T-helper 22 cell (primary cell): Measurements from ENCODE around the gene PAXX.
"Not testable (repeated sequence)": the region's sequence is repeated elsewhere in the genome, so short reads cannot be mapped to it uniquely, and the experiment has no call there.

ENCODE experiments used
- DNase-seq: peaks from one replicate; pipeline ENCODE4 v3.0.0-alpha.2; 2020; ENCODE audit warnings: low read depth

Gene PAXX

GRCh38 chr9:137032858-137033257 is 40.6 kb downstream of the PAXX start:
- no peak for DNase-seq

GRCh38 chr9:137033481-137033880 is 41.3 kb downstream of the PAXX start:
- not testable (repeated sequence) for DNase-seq

GRCh38 chr9:137034039-137034708 is 42.0 kb downstream of the PAXX start:
- no peak for DNase-seq

- DNase-seq = peak; percentile 73
Observed at GRCh38 chr9:137034709-137035506, 42.7 kb downstream of the PAXX start.

- no peak for DNase-seq
Observed at GRCh38 chr9:137035507-137035834, 43.2 kb downstream of the PAXX start.

- DNase-seq = no peak
Observed at GRCh38 chr9:137035937-137036336, 43.7 kb downstream of the PAXX start.

GRCh38 chr9:137037035-137037434 is 44.8 kb downstream of the PAXX start:
- no peak for DNase-seq

- no peak for DNase-seq
Observed at GRCh38 chr9:137037483-137037882, 45.3 kb downstream of the PAXX start.

GRCh38 chr9:137038916-137039315 is 46.7 kb downstream of the PAXX start:
- DNase-seq = no peak

- DNase-seq = no peak
Observed at GRCh38 chr9:137039611-137040366, 47.6 kb downstream of the PAXX start.

GRCh38 chr9:137040568-137040967 is 48.3 kb downstream of the PAXX start:
- no peak for DNase-seq

- DNase-seq = no peak
Observed at GRCh38 chr9:137041124-137041523, 48.9 kb downstream of the PAXX start.

- DNase-seq = no peak
Observed at GRCh38 chr9:137042751-137043727, 50.8 kb downstream of the PAXX start.
